Choroid plexus epithelial cell (primary cell): ENCODE data around the gene NKX2-2.

Source experiments
- DNase-seq: peaks from one replicate; pipeline ENCODE4 v3.0.0-alpha.2; 2010; ENCODE audit warnings: low read depth
- H3K4me3 ChIP-seq: 2 replicates; pipeline ENCODE4 v1.5.1; 2011; ENCODE audit warnings: low read depth, mild to moderate bottlenecking, control low read depth, low read length, moderate library complexity
- TF ChIP-seq, protein P1 (sequence below): conservative IDR thresholded peaks from 2 replicates; pipeline ENCODE4 v1.5.1; 2011; ENCODE audit warnings: low read depth, mild to moderate bottlenecking, control low read depth, inconsistent platforms, low read length, moderate library complexity

NKX2-2 gene

DNA sequence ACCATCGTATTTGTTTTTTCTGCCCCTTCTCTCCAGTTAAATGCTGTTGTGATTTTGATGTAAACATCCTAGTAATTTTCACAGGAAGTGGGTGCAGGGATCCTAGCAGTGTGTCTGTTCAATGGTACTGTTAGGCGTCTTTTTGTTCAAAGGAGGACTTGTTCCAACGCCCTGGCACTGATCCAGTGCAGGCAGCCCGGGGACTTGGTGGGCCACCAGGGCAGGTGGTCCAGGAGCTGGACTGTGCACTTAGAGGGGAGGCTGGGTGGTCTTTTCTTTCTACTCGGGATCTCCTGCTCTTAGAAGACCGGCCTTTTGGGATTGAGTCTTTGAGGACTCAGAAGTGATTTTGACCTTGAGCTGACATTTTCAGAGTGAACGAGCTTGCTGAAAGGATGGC, 41.1 kb upstream of the NKX2-2 start:
- DNase-seq = no peak
- no peak overlapping the region for H3K4me3 ChIP-seq
- TF ChIP-seq, protein P1, sequence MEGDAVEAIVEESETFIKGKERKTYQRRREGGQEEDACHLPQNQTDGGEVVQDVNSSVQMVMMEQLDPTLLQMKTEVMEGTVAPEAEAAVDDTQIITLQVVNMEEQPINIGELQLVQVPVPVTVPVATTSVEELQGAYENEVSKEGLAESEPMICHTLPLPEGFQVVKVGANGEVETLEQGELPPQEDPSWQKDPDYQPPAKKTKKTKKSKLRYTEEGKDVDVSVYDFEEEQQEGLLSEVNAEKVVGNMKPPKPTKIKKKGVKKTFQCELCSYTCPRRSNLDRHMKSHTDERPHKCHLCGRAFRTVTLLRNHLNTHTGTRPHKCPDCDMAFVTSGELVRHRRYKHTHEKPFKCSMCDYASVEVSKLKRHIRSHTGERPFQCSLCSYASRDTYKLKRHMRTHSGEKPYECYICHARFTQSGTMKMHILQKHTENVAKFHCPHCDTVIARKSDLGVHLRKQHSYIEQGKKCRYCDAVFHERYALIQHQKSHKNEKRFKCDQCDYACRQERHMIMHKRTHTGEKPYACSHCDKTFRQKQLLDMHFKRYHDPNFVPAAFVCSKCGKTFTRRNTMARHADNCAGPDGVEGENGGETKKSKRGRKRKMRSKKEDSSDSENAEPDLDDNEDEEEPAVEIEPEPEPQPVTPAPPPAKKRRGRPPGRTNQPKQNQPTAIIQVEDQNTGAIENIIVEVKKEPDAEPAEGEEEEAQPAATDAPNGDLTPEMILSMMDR = no peak

DNA sequence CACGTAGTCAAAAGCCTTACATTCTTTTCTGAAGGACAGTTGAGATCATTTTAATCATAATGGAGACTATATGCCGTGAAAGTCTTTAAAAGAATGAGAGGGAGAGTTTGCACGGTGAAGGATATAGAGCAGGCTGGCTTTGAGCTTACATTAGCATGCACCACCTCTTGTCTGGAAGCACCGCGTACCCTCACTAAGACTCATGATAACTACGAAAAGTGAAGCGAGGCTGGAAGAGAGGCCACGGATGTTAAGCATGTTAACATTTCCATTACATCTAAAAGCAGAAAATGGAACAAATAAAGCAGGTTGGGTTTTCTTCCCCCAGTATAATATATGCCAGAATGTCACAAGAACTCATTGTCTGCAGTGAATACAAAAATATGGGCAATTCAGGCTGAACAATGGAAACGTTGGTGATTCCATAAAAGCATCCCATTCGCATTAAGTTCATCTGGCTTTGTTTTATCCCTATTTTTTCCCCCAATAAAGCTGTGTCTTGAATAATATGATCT, 40.6 kb upstream of the NKX2-2 start:
- no peak overlapping the region for H3K4me3 ChIP-seq
- TF ChIP-seq, protein P1 = no peak
- DNase-seq = no peak

DNA sequence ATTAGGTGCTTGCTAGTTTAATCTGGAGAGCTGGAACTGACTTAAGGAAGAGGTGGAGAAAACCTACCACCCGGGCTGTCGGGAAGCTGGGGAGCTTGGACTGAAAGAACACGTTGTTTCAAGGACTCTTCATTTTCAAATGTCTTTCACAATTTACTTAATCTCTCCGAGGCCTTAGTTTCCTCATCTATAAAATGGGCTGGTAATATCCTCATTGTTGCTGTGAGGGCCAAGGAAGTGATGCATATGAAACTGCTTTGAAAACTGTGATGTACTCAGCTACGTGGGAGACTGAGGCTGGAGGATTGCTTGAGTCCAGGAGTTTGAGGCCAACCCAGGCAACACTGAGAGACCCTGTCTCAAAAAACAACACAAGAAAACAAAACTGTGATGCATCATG, 36.7 kb upstream of the NKX2-2 start:
- DNase-seq = no peak
- TF ChIP-seq, protein P1 = no peak
- H3K4me3 ChIP-seq = no peak overlapping the region

DNA sequence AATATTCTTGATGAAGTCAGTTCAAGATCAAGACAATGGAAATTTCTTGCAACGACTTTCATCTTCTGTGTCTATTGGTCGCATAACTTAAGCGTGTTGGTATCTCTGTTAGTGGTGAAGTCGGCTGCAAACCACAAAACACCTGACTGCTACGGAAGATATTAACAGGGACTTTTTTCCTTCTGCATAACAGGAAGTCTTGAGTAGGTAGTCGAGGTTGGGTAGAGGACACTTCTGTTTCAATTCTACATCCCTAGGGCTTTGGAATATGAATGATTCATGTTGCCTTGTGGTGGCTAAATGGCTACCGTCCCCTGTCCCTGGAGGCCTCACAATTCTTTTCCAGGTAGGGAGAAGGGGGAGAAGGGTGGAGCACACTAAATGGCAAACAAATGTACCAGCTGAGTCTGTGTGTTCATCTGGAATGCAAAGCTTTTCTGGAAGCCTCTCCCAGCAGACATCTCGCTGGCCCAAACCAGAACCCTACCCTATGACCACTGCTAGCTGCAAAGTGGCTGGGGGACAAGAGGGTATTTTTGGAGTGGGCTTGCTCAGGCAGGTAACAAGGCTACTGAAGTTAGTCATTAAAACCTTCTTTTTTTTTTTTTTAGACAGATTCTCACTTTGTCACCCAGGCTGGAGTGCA, 34.6 kb upstream of the NKX2-2 start:
- H3K4me3 ChIP-seq = no peak overlapping the region
- TF ChIP-seq, protein P1 = no peak
- no peak for DNase-seq

DNA sequence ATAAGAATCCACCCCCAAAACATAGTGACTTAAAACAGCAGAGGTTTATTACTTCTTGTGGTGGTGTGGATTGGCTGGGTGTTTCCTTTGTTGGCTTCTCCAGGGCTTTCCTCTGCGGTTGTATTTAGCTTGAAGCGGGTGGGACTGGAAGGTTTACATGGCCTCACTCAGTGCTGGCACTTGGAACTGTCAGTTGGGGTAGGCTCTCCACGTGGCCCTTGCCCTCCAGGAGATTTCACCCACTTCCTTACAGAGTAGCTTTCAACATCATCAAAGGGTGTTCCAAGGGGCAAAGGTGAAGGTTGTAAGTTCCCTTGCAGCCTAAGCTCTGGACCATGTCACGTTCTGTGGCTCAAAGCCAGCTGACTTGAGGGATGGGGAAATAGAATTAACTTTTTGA, 32.5 kb upstream of the NKX2-2 start:
- no peak overlapping the region for H3K4me3 ChIP-seq
- TF ChIP-seq, protein P1 = no peak
- DNase-seq = no peak

DNA sequence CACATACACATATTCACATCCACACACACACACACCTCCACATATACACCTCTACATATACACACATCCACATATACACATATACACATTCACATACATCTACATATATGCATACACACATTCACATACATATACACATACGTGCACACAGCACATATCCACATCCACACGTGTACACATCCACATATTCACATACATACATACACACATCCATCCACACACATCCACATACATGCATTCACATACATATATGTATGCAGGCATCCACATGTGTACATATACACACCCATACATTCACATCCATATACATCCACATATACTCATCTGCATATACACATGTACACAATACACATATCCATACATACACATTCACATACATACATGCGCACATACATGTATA, 25.6 kb upstream of the NKX2-2 start:
- no peak for DNase-seq
- no peak overlapping the region for H3K4me3 ChIP-seq
- TF ChIP-seq, protein P1 = no peak

DNA sequence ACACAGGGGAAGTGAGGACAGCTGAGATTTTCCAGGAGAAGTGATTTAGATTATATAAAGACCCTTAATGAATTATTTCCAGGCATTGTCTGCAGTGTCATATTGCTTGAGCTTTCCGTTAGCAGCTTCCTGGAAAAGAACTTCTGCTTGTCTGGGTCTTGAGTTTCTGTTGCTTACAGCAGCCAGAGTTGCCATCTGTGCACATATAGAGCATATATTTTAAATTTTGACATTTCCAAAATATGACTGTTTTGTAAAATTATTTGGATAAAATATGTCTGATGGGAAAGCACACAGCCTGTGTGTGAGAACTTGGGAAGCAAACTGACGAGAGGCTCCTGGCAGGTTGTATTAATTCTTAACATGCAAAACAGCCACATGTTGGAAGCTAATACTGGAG, 21.0 kb upstream of the NKX2-2 start:
- TF ChIP-seq, protein P1 = no peak
- H3K4me3 ChIP-seq = no peak overlapping the region
- DNase-seq = no peak
